ENCODE results near the gene TBC1D1.
"Not testable (repeated sequence)": the region's sequence is repeated elsewhere in the genome, so short reads cannot be mapped to it uniquely, and the experiment has no call there.

TBC1D1 gene

DNA sequence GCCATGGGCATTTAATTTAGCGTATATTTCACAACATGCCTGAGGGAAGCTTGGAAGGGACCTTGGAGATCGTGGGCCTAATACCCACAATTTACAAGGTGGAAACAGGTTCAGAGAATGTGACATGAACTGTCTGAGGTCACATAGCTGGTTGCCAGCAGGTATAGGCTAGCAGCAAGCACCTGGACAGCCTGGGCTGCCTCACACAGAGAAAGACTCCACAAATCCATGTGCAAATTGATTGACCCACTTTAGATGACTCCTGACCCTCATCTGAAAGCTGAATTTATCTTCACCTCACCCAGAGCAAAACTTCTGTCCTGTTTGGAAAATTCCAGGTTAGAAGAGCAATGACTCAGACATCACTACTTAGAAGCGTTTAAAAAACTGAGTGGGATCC is 75.2 kb downstream of the TBC1D1 start:
- no peak for DNase-seq (ENCODE audit: low spot score)

DNA sequence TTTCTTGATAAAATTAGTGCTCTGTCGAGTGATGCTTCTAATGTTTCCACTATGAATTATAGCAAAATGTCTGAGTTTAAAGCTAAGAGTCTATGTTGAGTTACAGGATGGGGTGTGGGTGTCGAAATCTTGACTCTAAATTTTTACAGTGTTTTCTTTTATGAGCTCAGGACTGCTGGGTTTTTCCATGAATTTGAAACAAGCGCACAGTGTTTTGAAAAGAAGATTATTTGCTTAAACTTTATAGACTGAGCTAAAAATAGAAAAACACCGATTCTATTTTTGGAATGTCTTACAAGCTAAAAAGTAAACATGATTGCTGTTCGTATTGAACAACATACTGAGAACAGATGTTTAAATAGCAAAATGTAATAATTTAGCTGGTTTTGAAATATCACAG is 76.9 kb downstream of the TBC1D1 start:
- DNase-seq (ENCODE audit: low spot score): no peak

DNA sequence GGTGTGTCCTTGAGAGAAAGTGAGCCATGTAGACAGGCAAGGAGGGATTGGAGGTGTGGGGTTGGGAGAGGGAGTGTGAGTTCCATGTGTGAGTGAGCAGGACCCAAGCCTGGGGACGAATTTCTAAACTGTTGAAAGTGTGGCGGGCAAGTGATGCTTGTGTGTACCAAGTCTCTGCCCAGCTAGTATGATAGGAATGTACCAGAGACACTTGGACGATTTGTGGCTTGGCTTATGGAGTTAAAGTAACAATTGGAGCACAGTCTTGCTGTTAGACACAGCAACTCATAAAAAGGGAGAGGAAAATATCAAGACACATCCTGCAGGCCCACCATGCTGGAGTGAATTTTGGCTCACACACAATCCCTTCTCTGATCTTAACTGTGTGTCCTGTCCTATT is 77.9 kb downstream of the TBC1D1 start:
- DNase-seq (ENCODE audit: low spot score): no peak

DNA sequence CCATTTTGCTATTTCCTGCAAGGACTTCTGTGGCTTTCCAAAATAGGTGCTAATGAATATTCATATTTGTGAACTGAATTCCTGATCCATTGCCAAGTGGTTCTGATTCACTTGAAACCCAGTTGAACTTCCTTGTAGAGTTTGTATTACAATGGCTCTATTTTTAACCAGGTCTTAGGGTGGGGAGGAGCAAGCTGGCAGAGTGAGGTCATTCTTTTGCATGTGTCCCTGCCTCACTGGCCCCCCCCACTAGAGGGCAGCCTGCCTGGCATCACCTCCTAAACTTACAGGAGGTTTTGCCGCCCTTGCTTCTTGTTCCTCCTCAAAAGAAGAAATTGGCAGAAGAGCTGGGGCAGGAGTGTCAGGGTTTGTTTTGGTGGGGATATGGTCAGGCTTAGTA is 79.8 kb downstream of the TBC1D1 start:
- DNase-seq (ENCODE audit: low spot score): no peak

DNA sequence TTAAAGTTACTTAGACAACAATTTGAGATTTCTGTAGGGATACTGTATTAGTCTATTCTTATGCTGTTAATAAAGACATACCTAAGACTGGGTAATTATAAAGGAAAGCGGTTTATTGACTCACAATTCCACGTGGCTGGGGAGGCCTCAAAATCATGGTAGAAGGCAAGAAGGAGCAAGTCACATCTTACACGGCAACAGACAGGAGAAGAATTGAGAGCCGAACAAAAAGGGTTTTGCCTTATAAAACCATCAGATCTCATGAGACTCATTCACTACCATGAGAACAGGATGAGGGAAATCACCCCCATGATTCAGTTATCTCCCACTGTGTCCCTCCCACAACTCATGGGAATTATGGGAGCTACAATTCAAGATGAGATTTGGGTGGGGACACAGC is 80.3 kb downstream of the TBC1D1 start:
- DNase-seq (ENCODE audit: low spot score): no peak

DNA sequence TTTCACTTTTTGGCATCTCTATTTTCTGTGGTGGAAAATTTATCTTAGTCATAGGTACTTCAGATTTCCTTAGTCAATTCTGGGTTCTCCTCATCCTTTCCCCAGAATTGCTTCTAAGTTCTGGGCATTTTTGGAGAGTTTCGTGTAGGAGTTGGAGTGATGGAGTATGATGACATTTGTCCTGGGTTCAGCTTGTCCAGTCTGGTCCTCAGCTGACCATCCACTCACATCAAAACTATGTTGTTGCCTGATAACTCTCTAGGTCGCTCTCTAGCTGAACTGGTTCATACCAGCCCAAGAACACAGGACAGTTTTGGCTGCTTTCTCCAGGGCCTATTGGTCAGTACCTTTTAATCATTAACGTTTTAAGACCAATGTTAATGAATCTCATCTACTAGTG is 82.6 kb downstream of the TBC1D1 start:
- no peak for DNase-seq (ENCODE audit: low spot score)

DNA sequence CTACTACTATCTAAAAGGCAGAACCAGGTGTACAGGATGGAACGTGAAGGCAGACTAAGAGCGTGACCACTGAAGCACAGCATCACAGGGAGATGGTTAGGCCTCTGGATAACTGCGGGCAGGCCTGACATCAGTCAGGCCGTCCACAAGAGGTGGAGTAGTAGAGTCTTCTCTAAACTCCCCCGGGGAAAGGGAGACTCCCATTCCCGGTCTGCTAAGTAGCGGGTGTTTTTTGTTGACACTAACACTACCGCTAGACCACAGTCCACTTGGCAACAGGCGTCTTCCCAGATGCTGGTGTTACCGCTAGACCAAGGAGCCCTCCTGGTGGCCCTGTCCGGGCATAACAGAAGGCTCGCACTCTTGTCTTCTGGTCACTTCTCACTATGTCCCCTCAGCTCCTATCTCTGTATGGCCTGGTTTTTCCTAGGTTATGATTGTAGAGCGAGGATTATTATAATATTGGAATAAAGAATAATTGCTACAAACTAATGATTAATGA is 84.5 kb downstream of the TBC1D1 start:
- not testable (repeated sequence) for DNase-seq (ENCODE audit: low spot score)

DNA sequence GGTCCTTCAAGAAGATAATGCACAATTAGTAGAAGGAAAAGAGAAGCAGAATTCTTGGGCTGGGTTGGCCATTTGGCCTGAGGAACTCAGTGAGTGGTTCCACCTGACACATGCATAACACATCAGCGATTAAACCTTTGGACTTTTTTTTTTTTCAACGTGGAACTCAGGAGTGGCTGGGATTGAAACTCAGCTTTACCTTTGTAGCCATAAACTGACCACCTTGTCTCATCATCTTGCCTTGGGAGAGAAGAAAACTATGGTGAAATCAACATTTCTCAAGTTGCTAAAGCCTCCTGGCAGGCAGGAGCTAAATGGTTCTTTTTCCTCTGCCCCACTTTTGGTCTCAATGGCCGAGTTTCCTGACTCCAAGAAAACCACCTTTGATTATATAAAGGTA is 85.6 kb downstream of the TBC1D1 start:
- no peak for DNase-seq (ENCODE audit: low spot score)

DNA sequence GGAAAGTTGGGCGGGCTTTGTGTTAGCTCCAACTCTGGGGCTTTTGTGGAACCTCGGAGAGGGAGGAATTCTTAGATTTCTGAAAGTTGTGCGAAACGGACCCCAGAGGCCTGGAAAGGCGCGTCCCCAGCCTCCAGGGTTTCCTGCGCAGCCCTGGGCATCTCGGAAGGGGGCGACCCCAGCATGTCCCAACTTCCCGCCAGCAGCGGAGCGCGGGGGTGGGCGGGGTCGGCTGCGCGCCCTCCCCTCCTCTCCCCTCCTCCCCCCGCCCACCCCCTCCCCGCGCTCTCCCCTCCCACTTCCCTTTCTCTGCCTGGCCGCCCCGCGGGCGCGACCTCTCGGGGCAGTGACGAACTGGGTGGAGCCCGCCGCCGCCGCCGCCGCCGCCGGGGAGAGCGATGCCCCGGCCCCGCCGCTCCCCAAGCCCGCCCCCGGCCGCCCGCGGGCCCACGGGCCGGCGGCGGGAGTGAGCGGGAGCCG is 86.1 kb downstream of the TBC1D1 start:
- DNase-seq (ENCODE audit: low spot score): peak; percentile 30

DNA sequence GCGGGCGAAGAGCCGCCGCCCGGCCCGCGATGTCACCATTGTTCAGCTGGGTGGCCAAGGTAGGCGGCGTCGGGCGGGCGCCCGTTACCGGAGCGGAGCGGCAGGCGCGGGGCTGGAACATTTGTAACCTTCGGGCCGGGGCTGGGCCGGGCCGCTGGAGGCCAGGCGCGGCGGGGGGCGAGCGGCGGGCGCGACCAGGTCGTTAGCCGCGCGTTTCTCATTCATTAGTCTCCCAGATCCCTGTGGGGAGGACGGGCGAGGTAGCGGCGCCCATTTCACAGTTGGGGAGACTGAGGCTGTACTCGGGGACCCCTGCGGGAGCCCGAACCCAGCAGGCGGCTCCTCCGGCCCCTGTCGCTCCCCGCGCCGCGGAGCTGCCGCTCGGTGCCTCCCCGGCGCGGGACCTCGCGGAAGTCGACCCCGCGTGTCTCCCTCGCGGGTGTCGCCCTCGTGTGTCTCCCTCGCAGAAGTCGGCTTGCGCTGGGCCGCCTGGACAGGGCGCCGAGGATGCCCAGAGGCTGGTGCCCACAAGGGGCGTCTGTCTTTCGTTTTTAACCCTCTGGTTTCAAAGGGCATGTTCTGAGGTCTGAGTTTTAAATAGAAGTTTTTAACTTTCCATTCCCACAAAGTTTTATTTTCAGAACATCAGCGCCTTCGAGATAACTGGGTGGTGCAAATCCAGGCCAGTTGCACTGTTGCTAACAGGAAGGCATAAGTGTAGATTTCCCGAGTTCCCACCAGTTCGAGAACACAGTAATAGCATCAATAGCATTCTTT is 86.8 kb downstream of the TBC1D1 start:
- peak; percentile 62 for DNase-seq (ENCODE audit: low spot score)

DNA sequence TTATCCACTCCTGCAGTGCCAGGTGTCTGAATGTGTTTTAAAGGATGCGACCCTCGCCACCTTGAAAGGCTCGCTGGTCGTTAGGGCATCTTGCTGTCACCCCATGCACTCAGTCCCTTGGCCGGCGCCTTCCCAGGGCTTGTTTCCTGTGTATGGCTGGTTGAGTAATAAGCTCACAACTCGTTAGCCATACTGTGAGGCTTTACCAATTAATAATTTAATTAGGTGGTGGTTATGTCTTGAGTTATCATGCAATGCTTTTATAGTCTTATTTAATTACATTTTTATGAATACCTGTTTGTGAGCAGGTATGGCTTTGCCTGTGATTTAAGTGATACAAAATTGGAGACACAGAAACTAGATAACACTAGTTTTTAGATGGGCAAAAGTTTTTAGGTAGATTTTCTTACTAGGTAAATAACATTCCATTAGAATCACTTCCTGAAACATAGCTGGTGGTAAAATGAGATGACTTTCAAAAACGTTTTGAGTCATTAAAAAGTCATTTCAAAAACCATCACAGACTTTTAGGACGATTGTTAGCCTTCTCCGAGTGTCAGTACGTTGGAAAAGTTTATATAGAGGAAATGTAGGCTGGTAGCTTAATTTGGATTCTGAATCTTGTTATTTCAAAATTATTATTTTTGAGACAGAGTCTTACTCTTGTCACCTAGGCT is 87.5 kb downstream of the TBC1D1 start:
- no peak for DNase-seq (ENCODE audit: low spot score)

DNA sequence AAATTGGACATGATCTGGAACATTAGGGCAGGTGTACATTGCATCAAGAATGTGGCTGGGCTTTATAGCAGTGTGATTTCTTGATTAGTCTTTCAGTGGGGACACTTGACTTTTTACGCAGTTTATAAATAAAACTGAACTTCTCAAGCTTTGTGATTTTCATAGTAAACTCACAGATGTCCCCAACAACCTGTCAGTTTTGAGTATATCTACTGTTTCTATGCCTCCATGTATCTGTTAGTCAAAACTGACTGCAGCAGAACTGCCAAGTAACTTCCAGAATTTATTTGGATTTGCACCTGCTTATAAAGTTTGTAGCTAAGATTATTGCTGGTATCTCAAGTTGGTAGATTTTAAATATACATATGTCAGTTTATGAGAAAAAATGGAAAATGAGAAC is 89.4 kb downstream of the TBC1D1 start:
- no peak for DNase-seq (ENCODE audit: low spot score)

DNA sequence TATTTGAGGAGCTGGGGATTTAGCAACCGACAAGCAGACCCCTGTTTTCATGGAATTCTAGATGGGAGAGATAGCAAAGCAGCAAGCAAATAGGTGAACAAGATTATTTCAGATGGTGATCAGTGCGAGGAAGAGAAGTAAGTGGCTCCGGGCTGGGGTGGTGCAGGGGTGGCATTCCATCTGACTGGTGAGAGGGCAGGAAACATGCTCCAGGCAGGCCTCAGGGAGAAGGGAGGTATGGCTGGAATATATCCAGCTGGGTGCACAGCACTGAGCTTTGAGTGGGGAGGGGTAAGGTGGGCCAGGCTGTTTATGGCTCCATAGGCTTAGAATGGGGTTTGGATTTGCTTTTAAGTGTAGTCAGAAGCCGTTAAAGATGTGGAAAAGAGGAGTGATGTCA is 90.5 kb downstream of the TBC1D1 start:
- DNase-seq (ENCODE audit: low spot score): no peak

DNA sequence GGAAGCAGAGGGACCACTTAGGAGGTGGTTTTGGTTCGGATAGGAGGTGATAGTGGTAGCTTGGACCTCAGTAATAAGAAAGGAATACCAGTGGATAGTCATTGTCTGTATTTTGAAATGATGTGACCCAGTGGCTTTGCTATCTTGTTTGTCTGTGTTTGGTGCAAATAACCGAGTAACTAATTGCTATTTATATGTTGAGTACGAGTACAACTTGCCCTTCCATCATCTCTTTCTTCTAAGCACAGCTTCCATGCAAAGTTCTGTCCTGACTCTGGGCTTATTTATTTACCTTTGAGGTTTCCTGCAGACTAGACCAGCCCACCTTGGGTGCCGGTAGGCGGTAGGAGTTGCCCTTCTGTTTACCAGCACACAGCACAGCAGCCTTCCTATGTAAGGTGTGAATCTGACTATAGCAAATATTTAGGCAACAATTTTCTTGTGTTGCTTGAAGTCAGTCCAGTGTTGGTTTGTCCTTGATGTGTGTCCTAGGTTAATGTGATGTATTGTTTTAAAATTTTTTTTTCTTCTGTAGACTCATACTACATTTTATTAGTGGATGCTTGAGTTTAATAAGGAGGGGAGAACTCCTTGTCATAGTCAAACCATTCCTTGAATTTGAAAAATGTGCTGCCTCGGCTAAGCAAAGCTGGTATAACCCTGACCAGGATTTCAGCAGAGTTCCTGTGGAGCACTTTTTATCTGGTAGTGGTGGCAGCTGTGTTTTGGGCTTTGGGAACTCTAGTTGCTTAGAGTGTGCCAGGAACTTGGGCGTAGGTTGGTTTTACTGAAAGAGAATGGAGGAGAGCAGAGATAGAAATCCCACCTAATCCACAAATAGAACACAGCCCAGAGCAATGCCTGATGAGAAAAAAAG is 91.2 kb downstream of the TBC1D1 start:
- DNase-seq (ENCODE audit: low spot score): no peak

DNA sequence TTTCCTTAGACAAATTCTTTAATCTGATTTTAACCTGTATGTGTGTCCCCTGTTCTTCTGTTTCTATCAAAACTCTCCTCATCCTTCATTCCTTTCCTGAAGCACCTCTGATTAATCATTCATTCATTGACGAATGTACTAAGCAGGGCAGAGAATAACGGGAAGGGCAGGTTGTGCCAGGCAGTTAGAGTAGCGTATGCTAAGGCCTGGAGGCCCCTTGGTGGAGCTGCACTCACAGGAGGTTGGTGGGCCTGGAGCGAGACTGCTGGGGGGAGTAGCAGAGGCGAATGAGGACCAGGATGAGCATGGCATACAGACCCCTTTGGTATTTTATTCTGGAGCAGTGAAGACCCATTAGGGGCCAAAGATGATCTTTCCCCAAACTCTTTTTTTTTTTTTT is 91.9 kb downstream of the TBC1D1 start:
- DNase-seq (ENCODE audit: low spot score): no peak

DNA sequence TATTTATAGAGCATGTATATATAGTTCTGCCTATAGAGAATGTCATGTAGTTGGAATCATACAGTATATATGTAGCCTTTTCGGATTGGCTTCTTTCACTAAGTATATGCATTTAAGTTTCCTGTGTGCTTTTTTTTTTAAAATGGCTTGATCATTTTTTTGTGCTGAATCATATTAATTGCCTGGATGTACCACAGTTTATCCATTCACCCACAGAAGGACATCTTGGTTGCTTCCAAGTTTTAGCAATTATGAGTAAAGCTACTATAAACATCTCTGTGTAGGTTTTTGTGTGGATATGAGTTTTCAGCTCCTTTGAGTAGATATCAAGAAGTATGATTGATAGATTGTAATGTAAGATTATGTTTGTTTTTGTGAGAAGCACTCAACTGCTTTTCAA is 93.1 kb downstream of the TBC1D1 start:
- no peak for DNase-seq (ENCODE audit: low spot score)

DNA sequence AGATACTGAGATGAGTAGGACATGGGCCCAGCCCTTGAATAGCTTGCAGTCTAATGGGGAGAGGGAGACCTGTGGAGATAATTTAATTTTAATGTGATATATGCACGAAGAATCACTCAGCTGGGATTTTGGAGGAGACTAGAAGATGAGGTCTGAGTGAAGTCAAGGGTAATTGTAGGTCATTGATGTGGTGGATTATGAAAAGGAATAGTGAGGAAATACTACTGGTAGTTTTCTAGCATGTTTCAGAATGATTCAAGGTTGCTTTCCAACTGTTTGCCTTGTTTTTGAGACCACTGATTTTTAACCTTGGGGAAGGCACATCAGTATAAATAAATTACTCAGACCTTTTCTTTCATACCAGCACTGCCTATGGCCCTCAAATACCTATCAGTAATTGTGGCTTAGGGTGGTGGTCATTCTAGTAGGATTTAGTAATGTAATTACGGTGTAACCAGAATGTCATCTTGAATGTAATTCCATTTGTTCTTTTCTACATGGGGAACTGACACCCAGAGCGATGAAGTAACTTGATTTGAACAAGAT is 94.9 kb downstream of the TBC1D1 start:
- no peak for DNase-seq (ENCODE audit: low spot score)

DNA sequence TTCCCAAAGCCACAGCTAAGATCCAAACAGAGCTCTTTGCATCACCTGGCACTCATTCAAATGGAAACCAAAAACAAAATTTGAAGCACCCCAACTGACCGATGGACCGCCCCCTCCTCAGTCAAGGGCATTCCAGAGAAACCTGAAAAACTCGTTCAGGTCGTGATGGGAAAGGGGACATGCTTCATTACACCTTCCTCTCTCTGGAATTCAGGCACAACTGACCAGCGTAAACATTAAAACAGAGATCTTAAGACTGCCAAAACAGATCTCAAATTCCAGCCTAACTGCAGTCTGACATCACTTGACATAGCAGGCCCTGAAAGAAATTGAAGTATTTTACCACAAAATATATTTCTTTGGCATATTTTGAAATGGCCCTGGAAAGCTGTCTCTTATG is 97.8 kb downstream of the TBC1D1 start:
- DNase-seq (ENCODE audit: low spot score): no peak

DNA sequence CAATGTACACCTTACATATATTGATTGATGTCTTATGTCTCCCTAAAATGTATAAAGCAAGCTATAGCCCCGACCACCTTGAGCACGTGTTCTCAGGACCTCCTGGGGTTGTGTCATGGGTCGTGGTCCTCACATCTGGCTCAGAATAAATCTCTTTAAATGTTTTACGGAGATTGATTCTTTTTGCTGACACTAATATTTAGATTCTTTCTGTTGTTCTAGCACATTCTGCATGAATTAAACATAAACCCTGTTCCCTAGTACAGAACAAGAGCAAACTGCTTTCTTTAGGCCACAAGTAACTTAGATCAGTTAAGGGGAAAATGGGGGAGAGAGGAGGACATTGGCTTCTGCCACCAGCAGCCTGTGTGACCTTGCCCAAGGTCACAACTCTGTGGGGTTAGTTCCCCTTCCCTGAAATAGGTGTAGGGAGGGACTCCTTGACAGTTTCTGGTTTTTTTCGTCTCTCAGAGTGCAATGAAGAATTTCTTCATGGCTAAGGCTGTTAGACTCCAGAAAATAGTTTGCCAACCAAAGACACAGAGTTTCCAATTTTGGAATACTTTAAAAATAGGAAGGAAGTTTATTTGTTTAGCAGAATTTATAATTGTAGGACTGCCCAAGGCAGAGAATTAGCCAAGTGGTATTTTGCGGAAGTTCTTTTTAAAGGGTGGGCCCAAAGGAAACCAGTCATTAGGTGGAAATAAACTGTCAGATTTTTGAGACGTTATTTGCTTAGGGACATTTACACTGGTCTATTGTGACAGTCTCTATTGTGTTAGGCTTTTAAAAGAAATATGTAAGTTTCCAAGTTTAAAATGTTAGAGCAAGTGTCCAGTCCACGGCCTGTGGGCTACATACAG is 98.7 kb downstream of the TBC1D1 start:
- peak; percentile 11 for DNase-seq (ENCODE audit: low spot score)

DNA sequence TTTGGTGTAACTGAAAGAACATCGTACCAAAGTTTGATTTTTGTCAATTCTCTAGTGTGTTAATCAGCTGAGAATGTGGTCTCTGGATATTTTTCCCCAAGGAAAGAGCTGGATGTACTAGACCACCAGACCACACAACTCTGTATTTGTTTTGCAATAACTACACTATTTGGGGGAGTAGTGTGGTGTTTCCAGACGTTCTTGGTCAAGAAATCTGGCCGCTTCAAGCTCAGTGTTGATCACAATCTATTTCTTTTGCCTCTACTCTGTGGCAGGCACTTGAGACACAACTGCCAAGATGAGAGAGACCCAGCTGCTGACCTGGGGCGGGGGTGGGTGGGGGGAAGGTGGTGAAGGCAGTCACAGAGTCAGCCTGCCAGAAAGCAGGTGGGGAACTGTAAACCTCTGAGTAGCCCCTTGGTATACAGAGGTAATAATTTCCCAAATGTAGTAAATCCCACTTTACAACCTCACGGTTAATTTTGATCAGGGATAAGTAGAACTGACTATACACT is 99.9 kb downstream of the TBC1D1 start:
- DNase-seq (ENCODE audit: low spot score): no peak

All from putamen (tissue), 1 donor.